ENCODE results near the gene EPHB2. TPM values are rescaled to one million over a fixed set of nuclear protein-coding genes. Genes with fewer than 3 reads are reported as not detected.

EPHB2 gene
- total and polyA plus RNA-seq, 2 of the 8 experiments (the other 6 are each of a cell fraction or from before 2014, with no cell fraction given) = 15.8 to 17.2 TPM

GRCh38 chr1:22685591-22686059 lies 25.0 kb upstream of the EPHB2 start:
- H3K4me1 ChIP-seq (replicated peaks in 1 of 4; ENCODE audit: control insufficient read depth in 3 of 4, insufficient read depth in 4 of 4, low read length in 3 of 4) = peaks cover 0 to 2% (median under 1%) of the 10 kb centered on the region in 4 experiments; a peak in 2 of 7 replicates
- H4K91ac ChIP-seq (replicated peaks; ENCODE audit: insufficient read length, low read length) = no peak overlapping the region
- H3K79me2 ChIP-seq (ENCODE audit: control insufficient read depth in 1 of 2, insufficient read depth in 2 of 2, low read length in 2 of 2) = no peaks in the 10 kb centered on the region
- H2BK15ac ChIP-seq (ENCODE audit: low read length) = no peak overlapping the region
- H4K8ac ChIP-seq (ENCODE audit: extremely low read depth, insufficient read depth, low read length) = no peak overlapping the region; the same call in 1 of the 2 replicates
- POLR2A ChIA-PET (ENCODE audit: partially characterized antibody) = no interaction called here
- H2BK12ac ChIP-seq (ENCODE audit: low read depth, low read length) = no peak overlapping the region
- FAIRE-seq = no peak
- H3K27me3 ChIP-seq (replicated peaks in 1 of 4; ENCODE audit: control insufficient read depth in 3 of 4, extremely low read depth in 1 of 4, insufficient read depth in 3 of 4, low read length in 3 of 4) = no peaks in the 10 kb centered on the region
- CTCF ChIA-PET (ENCODE audit: partially characterized antibody) = interaction anchor here (1.1 to 3.8 kb wide), 4 partner anchors 11 to 259 kb away, joined by 3 to 22 read pairs (median 4); no protein-coding TSS in a partner anchor
- no peaks in the 10 kb centered on the region for H3K79me1 ChIP-seq (ENCODE audit: low read depth, low read length)
- 89% methylated on average over 10 of the region's 10 CpGs; no CpG with 5 or more reads in 1 of the 2 experiments for WGBS, 2 experiments (ENCODE audit: extremely low coverage in 1 of 2, insufficient coverage in 1 of 2, insufficient read length in 1 of 2, insufficient replicate concordance in 2 of 2, low coverage in 1 of 2, low lambda C conversion rate in 2 of 2, missing lambda C conversion rate in 1 of 2)
- no peak overlapping the region for H2AFZ ChIP-seq (ENCODE audit: low read length)
- no peak overlapping the region for H3K4ac ChIP-seq (replicated peaks; ENCODE audit: insufficient read length, low read depth, low read length)
- H4K20me1 ChIP-seq (replicated peaks in 1 of 2; ENCODE audit: control insufficient read depth in 1 of 2, insufficient read depth in 2 of 2, low read length in 2 of 2) = no peaks in the 10 kb centered on the region
- H2BK20ac ChIP-seq (ENCODE audit: low read length) = no peak overlapping the region
- H2AK5ac ChIP-seq (ENCODE audit: low read depth, low read length) = no peak overlapping the region
- no peak overlapping the region for H3K18ac ChIP-seq (ENCODE audit: extremely low read depth, low read length)
- H3K4me3 ChIP-seq (ENCODE audit: extremely low read depth in 1 of 4, insufficient read depth in 2 of 4, low read depth in 3 of 4, low read length in 4 of 4) = no peak overlapping the region
- H2BK5ac ChIP-seq (ENCODE audit: low read depth, low read length) = no peak overlapping the region
- no peak overlapping the region for H3K14ac ChIP-seq (ENCODE audit: insufficient read length)
- no peak overlapping the region for H3K4me2 ChIP-seq (ENCODE audit: insufficient read depth in 1 of 2, low read depth in 2 of 2, low read length in 2 of 2)
- DNase-seq (ENCODE audit: low read depth in 1 of 2, low spot score in 2 of 2) = no peak
- no peaks in the 10 kb centered on the region for H3K23me2 ChIP-seq (ENCODE audit: low read depth, low read length)
- no peak overlapping the region for H3K27ac ChIP-seq (ENCODE audit: low read depth, low read length)
- H4K5ac ChIP-seq (ENCODE audit: insufficient read length, low read depth, low read length) = no peak overlapping the region
- no peak overlapping the region for H3K56ac ChIP-seq (replicated peaks; ENCODE audit: insufficient read length, low read depth, low read length)
- no peak overlapping the region for H2BK120ac ChIP-seq (replicated peaks; ENCODE audit: low read depth, low read length)
- H3K9ac ChIP-seq (replicated peaks in 1 of 4; ENCODE audit: extremely low read depth in 1 of 4, low read depth in 3 of 4, low read length in 3 of 4) = no peak overlapping the region
- H3K23ac ChIP-seq (ENCODE audit: insufficient read length) = no peak overlapping the region
- H3K9me3 ChIP-seq (ENCODE audit: insufficient read depth in 2 of 2, low read depth in 1 of 2, low read length in 1 of 2) = no peaks in the 10 kb centered on the region
- H3K36me3 ChIP-seq (ENCODE audit: control insufficient read depth in 2 of 4, insufficient read depth in 4 of 4, low read length in 3 of 4) = no peaks in the 10 kb centered on the region; a peak in 1 of 8 replicates
- TF ChIP-seq SP2 (IDR thresholded peaks at IDR 0.05; ENCODE audit: low read length) (no peak), GABPA (IDR thresholded peaks at IDR 0.05; ENCODE audit: borderline replicate concordance, insufficient read depth, low read length) (no peak), KDM1A (IDR thresholded peaks at IDR 0.05; ENCODE audit: borderline replicate concordance, low read length) (no peak), NRF1 (IDR thresholded peaks at IDR 0.05; ENCODE audit: low read depth, low read length) (no peak), SAP30 (IDR thresholded peaks at IDR 0.05; ENCODE audit: insufficient read depth, insufficient replicate concordance, low read length) (no peak), TEAD4 (IDR thresholded peaks at IDR 0.05; ENCODE audit: low read depth, low read length) (no peak), TAF7 (optimal IDR thresholded peaks at IDR 0.05; ENCODE audit: borderline replicate concordance, low read depth, low read length) (no peak), RXRA (IDR thresholded peaks at IDR 0.05; ENCODE audit: insufficient read depth, low read depth, low read length) (no peak), NANOG (IDR thresholded peaks at IDR 0.05; ENCODE audit: insufficient read depth, low read depth, low read length, poor library complexity, severe bottlenecking) (no peak), BACH1 (IDR thresholded peaks at IDR 0.05; ENCODE audit: low read length) (no peak), POU5F1 (IDR thresholded peaks at IDR 0.05; ENCODE audit: low read depth, low read length) (no peak), POLR2A (IDR thresholded peaks at IDR 0.05; ENCODE audit: control extremely low read depth in 1 of 2, low read depth in 2 of 2, low read length in 2 of 2) (no peak), KDM5A (IDR thresholded peaks at IDR 0.05; ENCODE audit: low read length) (no peak), EGR1 (IDR thresholded peaks at IDR 0.05; ENCODE audit: borderline replicate concordance, low read depth, low read length) (no peak)
